Right lobe of liver (tissue), 4 donors: ENCODE measurements around the gene DIMT1.

Experiments used
- CTCF ChIP-seq, 4 donors: fragments of 200-600 bp in 3 of 4; fragments of 450-650 bp in 1 of 4; IDR thresholded peaks; one replicate each; pipeline versions ENCODE4 v1.5.1 to v1.8.0; 2016 to 2022; ENCODE audit warnings: antibody characterized with exemption in 4 of 4, mild to moderate bottlenecking in 2 of 4
- POLR2A ChIP-seq: fragments of 450-650 bp; IDR thresholded peaks from one replicate; pipeline ENCODE4 v1.6.1; 2017; ENCODE audit warnings: antibody characterized with exemption, mild to moderate bottlenecking
- donor health status: DM: no; HTN: no; CAD: no.
- donor health status: DM: no; HTN: no; CAD: no.
- donor health status: DM: no; HTN: yes; CAD: no.

DNA sequence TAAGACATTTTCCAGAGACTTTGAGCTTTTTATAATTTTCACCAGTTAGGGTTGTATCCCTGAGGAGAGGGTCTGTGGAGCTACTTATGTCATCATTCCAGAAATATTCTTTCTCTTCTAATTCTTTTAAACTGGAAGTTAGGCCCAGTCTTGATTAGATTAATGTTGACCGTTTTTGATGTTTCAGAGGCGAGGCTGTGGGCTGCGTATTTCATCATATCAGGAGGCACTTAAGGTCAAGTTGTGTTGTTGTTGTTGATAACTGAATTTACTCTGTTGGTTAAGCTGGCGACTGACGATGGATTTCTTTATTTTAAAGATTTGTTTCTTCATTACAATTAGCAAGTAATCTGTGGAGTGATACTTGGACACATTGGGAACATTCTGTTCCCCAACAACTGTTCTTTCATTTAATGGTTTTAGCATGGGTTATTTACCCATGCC lies 28.9 kb upstream of the DIMT1 start:
- TF ChIP-seq POLR2A (no peak), CTCF (IDR thresholded peaks at IDR 0.05) (no peak)
